H9 (cell line): ENCODE data around the gene PI4KB. TPM values are rescaled to one million over a fixed set of nuclear protein-coding genes. Genes with fewer than 3 reads are reported as not detected.

Experiments used
- DNase-seq: peaks from one replicate; pipeline ENCODE4 v3.0.0-alpha.2; 2017
- H2AFZ ChIP-seq: one replicate; pipeline ENCODE4 v1.6.1; 2013; ENCODE audit warnings: mild to moderate bottlenecking, low read length, control low read depth, moderate library complexity
- H2AK5ac ChIP-seq: 2 replicates; pipeline ENCODE4 v1.6.1; 2013; ENCODE audit warnings: low read length, control low read depth, mixed read lengths; ENCODE audit not compliant: insufficient read length
- H2BK120ac ChIP-seq: one replicate; pipeline ENCODE4 v1.6.1; 2013; ENCODE audit warnings: low read depth, mild to moderate bottlenecking, low read length, control low read depth, inconsistent platforms; ENCODE audit not compliant: poor library complexity, severe bottlenecking
- H2BK12ac ChIP-seq: 2 replicates; pipeline ENCODE4 v1.6.1; 2013; ENCODE audit warnings: low read length, control low read depth, mixed read lengths, low read depth; ENCODE audit not compliant: insufficient read length
- H2BK15ac ChIP-seq: 2 replicates; pipeline ENCODE4 v1.6.1; 2013; ENCODE audit warnings: low read depth, low read length, control low read depth
- H2BK20ac ChIP-seq: one replicate; pipeline ENCODE4 v1.6.1; 2013; ENCODE audit warnings: low read depth, mild to moderate bottlenecking, low read length, control low read depth, inconsistent platforms; ENCODE audit not compliant: poor library complexity, severe bottlenecking
- H2BK5ac ChIP-seq: 2 replicates; pipeline ENCODE4 v1.6.1; 2013; ENCODE audit warnings: low read length, control low read depth, mixed read lengths; ENCODE audit not compliant: insufficient read length
- H3K14ac ChIP-seq: 2 replicates; pipeline ENCODE4 v1.6.1; 2013; ENCODE audit warnings: low read length, control low read depth; ENCODE audit not compliant: insufficient read depth
- H3K18ac ChIP-seq: 2 replicates; pipeline ENCODE4 v1.6.1; 2013; ENCODE audit warnings: low read depth, mild to moderate bottlenecking, mixed read lengths, low read length, control low read depth; ENCODE audit not compliant: insufficient read length
- H3K23ac ChIP-seq: 2 replicates; pipeline ENCODE4 v1.6.1; 2013; ENCODE audit warnings: low read length, control low read depth, mixed read lengths, low read depth; ENCODE audit not compliant: insufficient read length
- H3K23me2 ChIP-seq: 2 replicates; pipeline ENCODE4 v1.6.1; 2013; ENCODE audit warnings: low read depth, mild to moderate bottlenecking, mixed read lengths, low read length, control low read depth; ENCODE audit not compliant: insufficient read length, poor library complexity, severe bottlenecking
- H3K27ac ChIP-seq: 2 replicates; pipeline ENCODE4 v1.5.1; 2013; ENCODE audit warnings: low read length, control low read depth, mixed read lengths, low read depth; ENCODE audit not compliant: insufficient read length
- H3K27me3 ChIP-seq: 2 replicates; pipeline ENCODE4 v1.6.1; 2013; ENCODE audit warnings: low read length, control low read depth, inconsistent platforms; ENCODE audit not compliant: insufficient read depth
- H3K4ac ChIP-seq: 2 replicates; pipeline ENCODE4 v1.6.1; 2013; ENCODE audit warnings: low read depth, mild to moderate bottlenecking, control low read depth, inconsistent platforms, low read length, moderate library complexity
- H3K4me1 ChIP-seq: 2 replicates; pipeline ENCODE4 v1.6.1; 2013; ENCODE audit warnings: low read length, control low read depth, inconsistent platforms; ENCODE audit not compliant: insufficient read depth
- H3K4me2 ChIP-seq: 2 replicates; pipeline ENCODE4 v1.6.1; 2013; ENCODE audit warnings: low read length, control low read depth, mixed read lengths; ENCODE audit not compliant: insufficient read length, insufficient read depth
- H3K56ac ChIP-seq: 2 replicates; pipeline ENCODE4 v1.6.1; 2013; ENCODE audit warnings: low read depth, mild to moderate bottlenecking, mixed read lengths, low read length, control low read depth; ENCODE audit not compliant: insufficient read length
- H3K79me1 ChIP-seq: 2 replicates; pipeline ENCODE4 v1.6.1; 2013; ENCODE audit warnings: low read depth, mild to moderate bottlenecking, moderate library complexity, low read length, control low read depth, inconsistent platforms; ENCODE audit not compliant: insufficient read depth, poor library complexity, severe bottlenecking
- H3K79me2 ChIP-seq: 2 replicates; pipeline ENCODE4 v1.6.1; 2013; ENCODE audit warnings: low read length, control low read depth, inconsistent platforms; ENCODE audit not compliant: insufficient read depth
- H3K9ac ChIP-seq: 2 replicates; pipeline ENCODE4 v1.6.1; 2013; ENCODE audit warnings: low read length, control low read depth, mixed read lengths; ENCODE audit not compliant: insufficient read length; ENCODE audit errors: extremely low read depth
- H3K9me3 ChIP-seq: one replicate; pipeline ENCODE4 v1.6.1; 2013; ENCODE audit warnings: low read depth, low read length, inconsistent platforms; ENCODE audit not compliant: control insufficient read depth
- H3T11ph ChIP-seq: one replicate; pipeline ENCODE4 v1.6.1; 2013; ENCODE audit warnings: mild to moderate bottlenecking, low read length, control low read depth, inconsistent platforms
- H4K20me1 ChIP-seq: one replicate; pipeline ENCODE4 v1.6.1; 2013; ENCODE audit not compliant: control insufficient read depth, insufficient read length, insufficient read depth
- H4K5ac ChIP-seq: 2 replicates; pipeline ENCODE4 v1.6.1; 2013; ENCODE audit warnings: low read depth, mild to moderate bottlenecking, mixed read lengths, low read length, control low read depth; ENCODE audit not compliant: insufficient read length
- H4K8ac ChIP-seq: replicated peaks from 2 replicates; pipeline ENCODE4 v1.6.1; 2013; ENCODE audit warnings: low read length, control low read depth, mixed read lengths, low read depth; ENCODE audit not compliant: insufficient read length
- H4K91ac ChIP-seq: 2 replicates; pipeline ENCODE4 v1.6.1; 2013; ENCODE audit warnings: low read depth, mild to moderate bottlenecking, moderate library complexity, mixed read lengths, low read length, control low read depth; ENCODE audit not compliant: insufficient read length
- H3K27ac Mint-ChIP-seq, 3 experiments: 2 replicates in 2 of 3; 3 replicates in 1 of 3; pipeline ENCODE4 v1.8.0; 2020 to 2021; ENCODE audit warnings: mixed read lengths in 3 of 3, mild to moderate bottlenecking in 1 of 3, moderate library complexity in 1 of 3
- H3K27me3 Mint-ChIP-seq: 2 replicates; pipeline ENCODE4 v1.8.0; 2021; ENCODE audit warnings: low read depth, mild to moderate bottlenecking, moderate library complexity, mixed read lengths
- H3K36me3 Mint-ChIP-seq, 3 experiments: 2 replicates in 2 of 3; 3 replicates in 1 of 3; pipeline ENCODE4 v1.8.0; 2020 to 2021; ENCODE audit warnings: low read depth in 3 of 3, mixed read lengths in 3 of 3; ENCODE audit not compliant: insufficient read depth in 1 of 3
- H3K4me1 Mint-ChIP-seq, 2 experiments: 2 replicates each; pipeline ENCODE4 v1.8.0; 2020; ENCODE audit warnings: mixed read lengths in 2 of 2
- H3K4me3 Mint-ChIP-seq, 2 experiments: 2 replicates in 1 of 2; 3 replicates in 1 of 2; pipeline ENCODE4 v1.8.0; 2020 to 2021; ENCODE audit warnings: mild to moderate bottlenecking in 2 of 2, mixed read lengths in 2 of 2, moderate library complexity in 1 of 2
- H3K9me3 Mint-ChIP-seq, 2 experiments: 2 replicates in 1 of 2; 3 replicates in 1 of 2; pipeline ENCODE4 v1.8.0; 2020; ENCODE audit warnings: mild to moderate bottlenecking in 2 of 2, mixed read lengths in 2 of 2, moderate library complexity in 1 of 2
- WGBS: extraction: QIAGEN DNeasy Blood & Tissue Kit; methylation state at CpG from one replicate; pipeline ENCODE4 v1.1.7; 2013; ENCODE audit warnings: missing lambda C conversion rate, low lambda C conversion rate, mixed read lengths; ENCODE audit not compliant: insufficient read length; ENCODE audit errors: extremely low coverage; 5-methylcytosine and 5-hydroxymethylcytosine counted together
- total RNA-seq: library from RNA; stranded (reverse); gene quantifications from 2 replicates; pipeline ENCODE4 v1.2.1, GENCODE V29; 2021
- TF ChIP-seq, protein P1 (sequence below): fragments of 200-600 bp; sonication (generic); conservative IDR thresholded peaks from 3 replicates; pipeline ENCODE4 v1.8.0; 2021; ENCODE audit warnings: antibody characterized with exemption, mild to moderate bottlenecking

Gene PI4KB
- total RNA-seq, 1 experiment from 2014 or later, result 39.1 TPM

DNA sequence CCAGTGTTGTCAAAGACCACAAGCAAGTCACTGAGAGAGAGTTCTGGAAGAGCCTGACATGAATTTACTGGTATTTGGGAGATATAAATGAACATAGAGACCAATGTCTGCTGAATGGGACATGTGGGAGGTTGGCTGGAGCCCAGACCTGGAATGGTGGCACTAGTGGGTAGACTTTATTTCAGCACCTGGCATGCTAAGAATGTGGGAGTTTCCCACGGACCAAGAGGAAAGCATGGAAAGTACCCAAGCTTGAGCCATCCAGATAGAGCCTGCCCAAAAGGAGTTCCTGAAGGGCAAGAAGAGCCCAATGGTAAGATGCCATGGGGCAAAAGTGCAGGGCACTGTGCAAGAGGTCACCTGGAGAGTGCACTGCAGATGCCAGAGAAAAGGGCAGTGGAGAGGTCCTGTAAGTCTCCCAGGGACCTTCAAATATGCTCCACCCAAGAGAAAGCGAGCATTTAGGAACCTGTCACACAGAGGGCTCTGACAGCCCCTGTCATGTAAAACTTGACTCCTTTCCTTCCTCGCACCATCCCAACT is 53.2 kb downstream of the PI4KB start:
- Histone ChIP-seq H3K79me2 (no peaks in the 10 kb centered on the region), H3K4ac (no peak overlapping the region), H2BK5ac (no peak overlapping the region), H3K23me2 (no peaks in the 10 kb centered on the region), H4K5ac (no peak overlapping the region), H2BK15ac (no peak overlapping the region), H3K27me3 (no peaks in the 10 kb centered on the region), H3K14ac (no peak overlapping the region), H2AK5ac (no peak overlapping the region), H2AFZ (no peak overlapping the region), H3K23ac (no peak overlapping the region), H3T11ph (no peak overlapping the region), H2BK20ac (no peak overlapping the region), H2BK12ac (no peak overlapping the region), H3K56ac (no peak overlapping the region), H4K91ac (no peak overlapping the region), H3K4me2 (no peak overlapping the region), H3K4me1 (no peaks in the 10 kb centered on the region), H3K9ac (no peak overlapping the region), H3K79me1 (no peaks in the 10 kb centered on the region), H3K9me3 (no peaks in the 10 kb centered on the region), H4K20me1 (no peaks in the 10 kb centered on the region), H3K27ac (no peak overlapping the region), H4K8ac (no peak overlapping the region), H2BK120ac (no peak overlapping the region), H3K18ac (no peak overlapping the region)
- no peak for DNase-seq
- peaks cover 9% of the 10 kb centered on the region for H3K27me3 Mint-ChIP-seq
- H3K4me3 Mint-ChIP-seq, result no peak overlapping the region
- TF ChIP-seq, protein P1, sequence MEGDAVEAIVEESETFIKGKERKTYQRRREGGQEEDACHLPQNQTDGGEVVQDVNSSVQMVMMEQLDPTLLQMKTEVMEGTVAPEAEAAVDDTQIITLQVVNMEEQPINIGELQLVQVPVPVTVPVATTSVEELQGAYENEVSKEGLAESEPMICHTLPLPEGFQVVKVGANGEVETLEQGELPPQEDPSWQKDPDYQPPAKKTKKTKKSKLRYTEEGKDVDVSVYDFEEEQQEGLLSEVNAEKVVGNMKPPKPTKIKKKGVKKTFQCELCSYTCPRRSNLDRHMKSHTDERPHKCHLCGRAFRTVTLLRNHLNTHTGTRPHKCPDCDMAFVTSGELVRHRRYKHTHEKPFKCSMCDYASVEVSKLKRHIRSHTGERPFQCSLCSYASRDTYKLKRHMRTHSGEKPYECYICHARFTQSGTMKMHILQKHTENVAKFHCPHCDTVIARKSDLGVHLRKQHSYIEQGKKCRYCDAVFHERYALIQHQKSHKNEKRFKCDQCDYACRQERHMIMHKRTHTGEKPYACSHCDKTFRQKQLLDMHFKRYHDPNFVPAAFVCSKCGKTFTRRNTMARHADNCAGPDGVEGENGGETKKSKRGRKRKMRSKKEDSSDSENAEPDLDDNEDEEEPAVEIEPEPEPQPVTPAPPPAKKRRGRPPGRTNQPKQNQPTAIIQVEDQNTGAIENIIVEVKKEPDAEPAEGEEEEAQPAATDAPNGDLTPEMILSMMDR, result no peak
- no CpG with 5 or more reads among the region's 3 CpGs for WGBS
- H3K36me3 Mint-ChIP-seq, result peaks cover 2 to 14% (median 10%) of the 10 kb centered on the region in 3 experiments; a peak in 5 of 7 replicates
- H3K4me1 Mint-ChIP-seq, result no peaks in the 10 kb centered on the region
- peak overlapping the region in 2 of 3 experiments; percentile 4 to 78; a peak in 2 of 7 replicates for H3K27ac Mint-ChIP-seq
- no peaks in the 10 kb centered on the region for H3K9me3 Mint-ChIP-seq
